ENCODE data around the gene ARHGEF33. TPM values are rescaled to one million over a fixed set of nuclear protein-coding genes. Genes with fewer than 3 reads are reported as not detected.
"Not testable (repeated sequence)": the region's sequence is repeated elsewhere in the genome, so short reads cannot be mapped to it uniquely, and the experiment has no call there.

The ARHGEF33 gene
- total RNA-seq, 4 donors from 2014 or later: 0.66 to 2.1 (median 0.82) TPM

DNA sequence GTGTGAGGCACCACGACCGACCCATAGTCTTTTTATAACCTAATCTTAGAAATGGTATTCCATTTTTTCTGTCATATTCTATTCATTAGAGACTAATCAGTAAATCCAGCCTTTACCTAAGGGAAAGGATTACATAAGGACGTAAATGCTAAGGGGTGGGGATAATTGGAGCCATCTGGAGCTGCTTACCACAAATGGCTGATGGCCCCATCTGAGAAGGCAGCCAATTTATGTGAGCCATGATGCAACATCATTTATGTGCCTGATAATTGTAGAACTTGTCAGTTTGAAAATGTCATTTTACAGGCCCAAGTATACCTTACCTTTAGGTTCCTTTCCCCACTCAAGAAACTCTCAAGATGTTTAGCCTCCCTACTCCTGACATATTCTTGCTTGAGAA lies 44.0 kb downstream of the ARHGEF33 start:
- Histone ChIP-seq H3K27me3 (no peaks in the 10 kb centered on the region), H3K4me3 (no peak overlapping the region), H3K27ac (replicated peaks in 1 of 4) (no peak overlapping the region), H3K4me1 (no peaks in the 10 kb centered on the region), H3K9me3 (no peaks in the 10 kb centered on the region), H3K36me3 (peaks cover 0 to 10% (median 0%) of the 10 kb centered on the region in 4 donors)
- WGBS: 92% methylated on average over 3 of the region's 3 CpGs
- DNase-seq (ENCODE audit: extremely low spot score): no peak
- intact Hi-C loops (cut with DNase I): no loop called here
- no peak for TF ChIP-seq POLR2A (IDR thresholded peaks at IDR 0.05; ENCODE audit: low read depth)
- TF ChIP-seq, protein P1, sequence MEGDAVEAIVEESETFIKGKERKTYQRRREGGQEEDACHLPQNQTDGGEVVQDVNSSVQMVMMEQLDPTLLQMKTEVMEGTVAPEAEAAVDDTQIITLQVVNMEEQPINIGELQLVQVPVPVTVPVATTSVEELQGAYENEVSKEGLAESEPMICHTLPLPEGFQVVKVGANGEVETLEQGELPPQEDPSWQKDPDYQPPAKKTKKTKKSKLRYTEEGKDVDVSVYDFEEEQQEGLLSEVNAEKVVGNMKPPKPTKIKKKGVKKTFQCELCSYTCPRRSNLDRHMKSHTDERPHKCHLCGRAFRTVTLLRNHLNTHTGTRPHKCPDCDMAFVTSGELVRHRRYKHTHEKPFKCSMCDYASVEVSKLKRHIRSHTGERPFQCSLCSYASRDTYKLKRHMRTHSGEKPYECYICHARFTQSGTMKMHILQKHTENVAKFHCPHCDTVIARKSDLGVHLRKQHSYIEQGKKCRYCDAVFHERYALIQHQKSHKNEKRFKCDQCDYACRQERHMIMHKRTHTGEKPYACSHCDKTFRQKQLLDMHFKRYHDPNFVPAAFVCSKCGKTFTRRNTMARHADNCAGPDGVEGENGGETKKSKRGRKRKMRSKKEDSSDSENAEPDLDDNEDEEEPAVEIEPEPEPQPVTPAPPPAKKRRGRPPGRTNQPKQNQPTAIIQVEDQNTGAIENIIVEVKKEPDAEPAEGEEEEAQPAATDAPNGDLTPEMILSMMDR (IDR thresholded peaks at IDR 0.05): no peak
- no peak for TF ChIP-seq EP300 (IDR thresholded peaks at IDR 0.05)
- no peak for TF ChIP-seq POLR2AphosphoS5 (IDR thresholded peaks at IDR 0.05)

DNA sequence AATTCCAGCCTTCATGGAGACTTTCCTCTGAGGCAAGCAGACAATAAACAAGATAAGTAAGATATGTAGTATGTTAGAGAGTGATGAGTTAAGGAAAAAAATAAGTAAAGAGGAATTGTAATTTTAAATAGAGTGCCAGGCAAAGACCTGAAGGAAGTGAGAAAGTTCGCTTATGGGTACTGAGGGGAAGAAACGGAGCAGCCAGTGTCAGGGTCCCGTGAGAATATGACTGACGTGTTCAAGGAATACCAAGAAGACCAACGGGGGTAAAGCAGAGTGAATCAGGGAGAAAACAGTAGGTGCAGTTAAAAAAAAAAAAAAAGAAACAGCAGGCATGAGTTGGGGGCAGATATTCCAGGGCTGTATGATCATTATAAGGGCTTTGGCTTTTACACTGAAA lies 45.1 kb downstream of the ARHGEF33 start:
- TF ChIP-seq POLR2AphosphoS5 (IDR thresholded peaks at IDR 0.05): no peak
- TF ChIP-seq EP300 (IDR thresholded peaks at IDR 0.05): no peak
- TF ChIP-seq, protein P1 (IDR thresholded peaks at IDR 0.05): no peak
- TF ChIP-seq POLR2A (IDR thresholded peaks at IDR 0.05; ENCODE audit: low read depth): no peak
- Histone ChIP-seq H3K9me3 (no peaks in the 10 kb centered on the region), H3K36me3 (peaks cover 0 to 8% (median 0%) of the 10 kb centered on the region in 4 donors), H3K27me3 (no peaks in the 10 kb centered on the region), H3K4me3 (no peak overlapping the region), H3K4me1 (no peaks in the 10 kb centered on the region), H3K27ac (replicated peaks in 1 of 4) (no peak overlapping the region)
- WGBS: 82% methylated on average over 5 of the region's 5 CpGs
- intact Hi-C loops (cut with DNase I): no loop called here
- DNase-seq (ENCODE audit: extremely low spot score): no peak

DNA sequence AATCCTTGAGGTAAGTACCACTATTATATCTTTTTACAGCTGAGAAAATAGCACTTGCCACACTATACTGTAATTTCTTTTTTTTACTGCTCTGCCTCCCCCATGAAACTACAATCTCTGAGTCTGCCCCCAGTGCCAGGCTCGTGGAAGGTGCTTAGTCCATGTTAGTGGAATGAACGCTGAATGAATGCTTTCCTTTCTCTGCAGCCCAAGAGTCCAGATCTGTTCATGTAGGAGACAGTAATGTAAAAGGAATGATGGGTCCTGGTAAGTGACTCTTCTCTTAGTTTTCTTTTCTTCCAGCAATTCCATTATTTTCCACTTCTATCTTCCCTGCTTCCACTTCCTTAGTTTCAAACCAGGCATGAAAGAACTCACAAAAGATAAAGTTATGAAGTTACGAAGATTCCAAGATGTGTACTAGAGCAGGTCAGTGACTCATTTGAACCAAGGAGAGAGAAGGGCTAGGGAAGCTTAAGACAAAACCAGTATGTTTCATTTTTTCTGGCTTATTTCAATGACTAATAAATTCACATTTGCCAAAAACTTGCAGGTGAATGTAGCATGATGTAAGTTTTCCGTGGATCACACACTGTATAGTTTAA lies 46.0 kb downstream of the ARHGEF33 start:
- no peaks in the 10 kb centered on the region for H3K4me1 ChIP-seq
- no peak overlapping the region for H3K4me3 ChIP-seq
- H3K9me3 ChIP-seq: no peaks in the 10 kb centered on the region
- H3K27ac ChIP-seq (replicated peaks in 1 of 4): no peak overlapping the region
- H3K27me3 ChIP-seq: no peaks in the 10 kb centered on the region
- peaks cover 0 to 7% (median 0%) of the 10 kb centered on the region in 4 donors for H3K36me3 ChIP-seq
- 87% methylated on average over 4 of the region's 4 CpGs for WGBS
- intact Hi-C loops (cut with DNase I): no loop called here
- TF ChIP-seq EP300 (IDR thresholded peaks at IDR 0.05) (no peak), POLR2AphosphoS5 (IDR thresholded peaks at IDR 0.05) (no peak), POLR2A (IDR thresholded peaks at IDR 0.05; ENCODE audit: low read depth) (no peak)
- TF ChIP-seq, protein P1 (IDR thresholded peaks at IDR 0.05): no peak
- no peak for DNase-seq (ENCODE audit: extremely low spot score)

DNA sequence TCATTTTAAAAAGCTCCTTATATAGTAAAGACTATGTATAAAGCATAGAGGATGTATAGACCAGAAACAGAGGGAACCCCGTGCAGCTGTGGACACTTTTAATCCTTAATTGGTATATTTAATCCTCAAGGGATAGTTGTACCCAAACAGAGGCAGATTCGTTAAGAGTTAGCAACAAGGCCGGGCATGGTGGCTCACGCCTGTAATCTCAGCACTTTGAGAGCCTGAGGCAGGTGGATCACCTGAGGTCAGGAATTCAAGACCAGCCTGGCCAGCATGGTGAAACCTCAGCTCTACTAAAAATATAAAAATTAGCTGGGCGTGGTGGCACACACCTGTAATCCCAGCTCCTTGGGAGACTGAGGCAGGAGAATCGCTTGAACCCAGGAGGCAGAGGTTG lies 46.8 kb downstream of the ARHGEF33 start:
- H3K36me3 ChIP-seq; intact Hi-C loops (cut with DNase I); H3K27ac ChIP-seq (replicated peaks in 1 of 4); H3K4me3 ChIP-seq; H3K9me3 ChIP-seq; H3K27me3 ChIP-seq; DNase-seq (ENCODE audit: extremely low spot score); H3K4me1 ChIP-seq: not testable (repeated sequence)
- WGBS: 86% methylated on average over 6 of the region's 6 CpGs

DNA sequence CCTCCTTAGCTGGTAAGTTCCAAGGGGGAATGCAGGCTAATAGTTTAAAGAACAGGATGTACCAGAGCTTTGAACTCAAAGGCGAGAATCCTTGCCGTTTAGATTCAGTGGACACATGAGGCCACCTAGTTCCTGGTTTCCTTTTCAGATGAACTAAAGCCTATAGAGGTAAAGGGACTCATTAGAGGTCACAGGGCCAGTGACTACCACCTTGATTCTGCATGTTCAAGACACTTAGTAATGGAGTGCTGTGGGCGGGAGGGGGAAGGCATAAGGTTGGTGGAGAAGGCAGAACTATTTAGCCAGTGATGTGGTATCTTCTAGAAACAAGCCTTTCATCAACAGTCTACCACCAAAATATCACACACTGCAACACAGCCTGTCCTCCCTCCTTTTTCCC lies 47.9 kb downstream of the ARHGEF33 start:
- H3K36me3 ChIP-seq: peaks cover 0 to 7% (median 0%) of the 10 kb centered on the region in 4 donors
- DNase-seq (ENCODE audit: extremely low spot score): no peak
- no peak overlapping the region for H3K4me3 ChIP-seq
- no peaks in the 10 kb centered on the region for H3K9me3 ChIP-seq
- no peaks in the 10 kb centered on the region for H3K4me1 ChIP-seq
- no peak overlapping the region for H3K27ac ChIP-seq (replicated peaks in 1 of 4)
- TF ChIP-seq, protein P1 (IDR thresholded peaks at IDR 0.05): no peak
- TF ChIP-seq POLR2AphosphoS5 (IDR thresholded peaks at IDR 0.05): no peak
- no peak for TF ChIP-seq EP300 (IDR thresholded peaks at IDR 0.05)
- TF ChIP-seq POLR2A (IDR thresholded peaks at IDR 0.05; ENCODE audit: low read depth): no peak
- intact Hi-C loops (cut with DNase I): no loop called here
- WGBS: 77% methylated on average over 3 of the region's 3 CpGs
- H3K27me3 ChIP-seq: no peaks in the 10 kb centered on the region
